HG02588 (cell line): ENCODE measurements around the gene NUDT4B.
"Not testable (repeated sequence)": the region's sequence is repeated elsewhere in the genome, so short reads cannot be mapped to it uniquely, and the experiment has no call there.

Source experiments
- ATAC-seq: cut with Tn5 transposase; IDR thresholded peaks from one replicate; pipeline ENCODE4 v1.9.1; 2021; ENCODE audit warnings: mild to moderate bottlenecking, moderate library complexity; ENCODE audit not compliant: unreplicated experiment

The NUDT4B gene

GRCh38 chr1:148793762-148794332 is 45.3 kb downstream of the NUDT4B start:
- not testable (repeated sequence) for ATAC-seq
